OCI-LY7 (cell line): ENCODE data around the gene FLNC.

Experiments used
- CTCF ChIP-seq: fragments of 200-600 bp; sonication (generic); conservative IDR thresholded peaks from 2 replicates; pipeline ENCODE4 v1.5.1; 2014; ENCODE audit warnings: mild to moderate bottlenecking, antibody characterized with exemption, low read length, moderate library complexity, mixed read lengths
- EZH2phosphoT487 ChIP-seq: fragments of 200-600 bp; sonication (generic); IDR thresholded peaks from 2 replicates; pipeline ENCODE4 v1.6.1; 2018; ENCODE audit warnings: low read depth, borderline replicate concordance, mild to moderate bottlenecking, mixed run types, antibody characterized with exemption, low read length, moderate library complexity, mixed read lengths

- TF ChIP-seq CTCF (no peak), EZH2phosphoT487 (no peak)
Observed at GRCh38 chr7:128838109-128838779, 8.0 kb downstream of the FLNC start.
